Measurements from ENCODE around the gene BTF3.

- TF ChIP-seq POLR2A (IDR thresholded peaks at IDR 0.05) (no peak), CTCF (IDR thresholded peaks at IDR 0.05) (no peak)
Measured at GRCh38 chr5:73482383-73483136, 15.7 kb upstream of the BTF3 start.
